Measurements from ENCODE around the gene ELSPBP1.

- TF ChIP-seq, protein P1, sequence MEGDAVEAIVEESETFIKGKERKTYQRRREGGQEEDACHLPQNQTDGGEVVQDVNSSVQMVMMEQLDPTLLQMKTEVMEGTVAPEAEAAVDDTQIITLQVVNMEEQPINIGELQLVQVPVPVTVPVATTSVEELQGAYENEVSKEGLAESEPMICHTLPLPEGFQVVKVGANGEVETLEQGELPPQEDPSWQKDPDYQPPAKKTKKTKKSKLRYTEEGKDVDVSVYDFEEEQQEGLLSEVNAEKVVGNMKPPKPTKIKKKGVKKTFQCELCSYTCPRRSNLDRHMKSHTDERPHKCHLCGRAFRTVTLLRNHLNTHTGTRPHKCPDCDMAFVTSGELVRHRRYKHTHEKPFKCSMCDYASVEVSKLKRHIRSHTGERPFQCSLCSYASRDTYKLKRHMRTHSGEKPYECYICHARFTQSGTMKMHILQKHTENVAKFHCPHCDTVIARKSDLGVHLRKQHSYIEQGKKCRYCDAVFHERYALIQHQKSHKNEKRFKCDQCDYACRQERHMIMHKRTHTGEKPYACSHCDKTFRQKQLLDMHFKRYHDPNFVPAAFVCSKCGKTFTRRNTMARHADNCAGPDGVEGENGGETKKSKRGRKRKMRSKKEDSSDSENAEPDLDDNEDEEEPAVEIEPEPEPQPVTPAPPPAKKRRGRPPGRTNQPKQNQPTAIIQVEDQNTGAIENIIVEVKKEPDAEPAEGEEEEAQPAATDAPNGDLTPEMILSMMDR (IDR thresholded peaks at IDR 0.05): no peak
- TF ChIP-seq POLR2A (IDR thresholded peaks at IDR 0.05): no peak
- no peak for TF ChIP-seq POLR2AphosphoS5 (IDR thresholded peaks at IDR 0.05)
Observed at GRCh38 chr19:47991191-47991808, 3.1 kb upstream of the ELSPBP1 start.

All from sigmoid colon (tissue), 4 donors.